MM.1S (cell line): ENCODE measurements around the gene SLC38A6.

Experiments
- EZH2 ChIP-seq: fragments of 300-600 bp; sonication (generic); optimal IDR thresholded peaks from 2 replicates; pipeline ENCODE3; 2017; ENCODE audit warnings: low read depth, mild to moderate bottlenecking, antibody characterized with exemption, low read length, mixed read lengths
- TF ChIP-seq, protein P1 (sequence below): fragments of 300-600 bp; sonication (generic); IDR thresholded peaks from 2 replicates; pipeline ENCODE4 v1.5.1; 2016; ENCODE audit warnings: antibody characterized with exemption, low read length, mixed read lengths

GRCh38 chr14:60956202-60956601 is 24.8 kb upstream of the SLC38A6 start:
- TF ChIP-seq, protein P1, sequence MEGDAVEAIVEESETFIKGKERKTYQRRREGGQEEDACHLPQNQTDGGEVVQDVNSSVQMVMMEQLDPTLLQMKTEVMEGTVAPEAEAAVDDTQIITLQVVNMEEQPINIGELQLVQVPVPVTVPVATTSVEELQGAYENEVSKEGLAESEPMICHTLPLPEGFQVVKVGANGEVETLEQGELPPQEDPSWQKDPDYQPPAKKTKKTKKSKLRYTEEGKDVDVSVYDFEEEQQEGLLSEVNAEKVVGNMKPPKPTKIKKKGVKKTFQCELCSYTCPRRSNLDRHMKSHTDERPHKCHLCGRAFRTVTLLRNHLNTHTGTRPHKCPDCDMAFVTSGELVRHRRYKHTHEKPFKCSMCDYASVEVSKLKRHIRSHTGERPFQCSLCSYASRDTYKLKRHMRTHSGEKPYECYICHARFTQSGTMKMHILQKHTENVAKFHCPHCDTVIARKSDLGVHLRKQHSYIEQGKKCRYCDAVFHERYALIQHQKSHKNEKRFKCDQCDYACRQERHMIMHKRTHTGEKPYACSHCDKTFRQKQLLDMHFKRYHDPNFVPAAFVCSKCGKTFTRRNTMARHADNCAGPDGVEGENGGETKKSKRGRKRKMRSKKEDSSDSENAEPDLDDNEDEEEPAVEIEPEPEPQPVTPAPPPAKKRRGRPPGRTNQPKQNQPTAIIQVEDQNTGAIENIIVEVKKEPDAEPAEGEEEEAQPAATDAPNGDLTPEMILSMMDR: no peak
- TF ChIP-seq EZH2: no peak
